Right lobe of liver (tissue), 4 donors: ENCODE measurements around the gene SLCO3A1.

Experiments used
- CTCF ChIP-seq, 4 donors: fragments of 200-600 bp in 3 of 4; fragments of 450-650 bp in 1 of 4; IDR thresholded peaks; one replicate each; pipeline versions ENCODE4 v1.5.1 to v1.8.0; 2016 to 2022; ENCODE audit warnings: antibody characterized with exemption in 4 of 4, mild to moderate bottlenecking in 2 of 4
- POLR2A ChIP-seq: fragments of 450-650 bp; IDR thresholded peaks from one replicate; pipeline ENCODE4 v1.6.1; 2017; ENCODE audit warnings: antibody characterized with exemption, mild to moderate bottlenecking
- donor health status: DM: no; HTN: no; CAD: no.
- donor health status: DM: no; HTN: no; CAD: no.
- donor health status: DM: no; HTN: yes; CAD: no.

- TF ChIP-seq CTCF (IDR thresholded peaks at IDR 0.05) (no peak), POLR2A (no peak)
These were observed 310.1 kb downstream of the SLCO3A1 start for GRCh38 chr15:92163641-92164040.
